Inferior parietal cortex (tissue), 1 donor: ENCODE measurements around the gene ZMYND15.

Experiments
- DNase-seq: peaks from one replicate; pipeline ENCODE4 v3.0.0-alpha.2; 2016; ENCODE audit errors: extremely low spot score

The ZMYND15 gene

DNA sequence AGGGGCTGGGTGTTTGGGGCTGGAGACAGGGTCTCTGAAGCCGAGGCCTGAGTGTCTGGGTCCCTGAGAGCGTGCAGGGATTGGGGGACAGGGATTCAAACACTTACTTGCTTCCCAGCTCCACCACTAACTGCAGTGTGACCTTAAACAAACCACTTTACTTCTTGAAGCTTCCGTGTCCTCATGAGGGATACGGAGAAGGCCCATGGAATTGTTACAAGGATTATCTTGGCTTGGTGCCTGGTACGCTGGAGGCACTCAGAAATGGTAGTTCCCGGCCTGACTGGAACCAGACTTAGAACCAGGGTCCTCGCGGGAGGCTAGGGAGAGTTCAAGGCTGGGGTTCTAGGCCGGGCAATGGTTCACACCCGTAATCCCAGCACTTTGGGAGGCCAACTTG is 3.0 kb downstream of the ZMYND15 start:
- DNase-seq: no peak

DNA sequence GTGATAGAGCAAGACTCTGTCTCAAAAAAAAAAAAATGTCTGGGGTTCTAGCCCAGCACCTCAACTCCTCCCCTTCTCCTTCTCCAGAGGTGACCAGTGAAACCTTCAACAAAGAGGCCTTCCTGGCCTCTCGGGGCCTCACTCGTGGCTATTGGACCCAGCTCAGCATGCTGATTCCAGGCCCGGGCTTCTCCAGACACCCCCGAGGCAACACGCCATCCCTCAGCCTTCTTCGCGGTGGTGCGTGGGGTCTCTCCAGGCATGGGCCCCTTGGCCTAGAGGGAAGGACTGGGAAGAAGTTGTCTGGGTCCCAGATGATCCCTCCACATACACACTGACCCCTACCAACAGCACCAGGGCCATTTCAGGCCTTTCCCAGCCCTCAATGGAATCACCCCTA is 3.6 kb downstream of the ZMYND15 start:
- no peak for DNase-seq

DNA sequence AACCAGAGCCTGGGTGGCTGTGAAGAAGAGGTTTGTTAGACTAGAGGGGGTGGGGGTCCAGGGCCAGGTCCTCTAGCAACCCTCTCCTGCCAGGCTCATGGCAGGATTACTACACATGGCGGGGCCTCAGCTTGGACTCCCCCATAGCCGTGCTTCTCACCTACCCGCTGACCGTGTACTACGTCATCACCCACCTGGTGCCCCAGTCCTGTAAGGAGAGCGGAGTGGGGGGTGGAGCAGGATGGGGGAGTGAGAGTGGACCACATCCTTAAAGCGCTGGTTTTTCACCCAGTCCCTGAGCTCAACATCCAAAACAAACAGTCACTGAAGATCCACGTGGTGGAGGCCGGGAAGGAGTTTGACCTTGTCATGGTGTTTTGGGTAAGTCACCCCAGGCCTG is 4.3 kb downstream of the ZMYND15 start:
- no peak for DNase-seq

DNA sequence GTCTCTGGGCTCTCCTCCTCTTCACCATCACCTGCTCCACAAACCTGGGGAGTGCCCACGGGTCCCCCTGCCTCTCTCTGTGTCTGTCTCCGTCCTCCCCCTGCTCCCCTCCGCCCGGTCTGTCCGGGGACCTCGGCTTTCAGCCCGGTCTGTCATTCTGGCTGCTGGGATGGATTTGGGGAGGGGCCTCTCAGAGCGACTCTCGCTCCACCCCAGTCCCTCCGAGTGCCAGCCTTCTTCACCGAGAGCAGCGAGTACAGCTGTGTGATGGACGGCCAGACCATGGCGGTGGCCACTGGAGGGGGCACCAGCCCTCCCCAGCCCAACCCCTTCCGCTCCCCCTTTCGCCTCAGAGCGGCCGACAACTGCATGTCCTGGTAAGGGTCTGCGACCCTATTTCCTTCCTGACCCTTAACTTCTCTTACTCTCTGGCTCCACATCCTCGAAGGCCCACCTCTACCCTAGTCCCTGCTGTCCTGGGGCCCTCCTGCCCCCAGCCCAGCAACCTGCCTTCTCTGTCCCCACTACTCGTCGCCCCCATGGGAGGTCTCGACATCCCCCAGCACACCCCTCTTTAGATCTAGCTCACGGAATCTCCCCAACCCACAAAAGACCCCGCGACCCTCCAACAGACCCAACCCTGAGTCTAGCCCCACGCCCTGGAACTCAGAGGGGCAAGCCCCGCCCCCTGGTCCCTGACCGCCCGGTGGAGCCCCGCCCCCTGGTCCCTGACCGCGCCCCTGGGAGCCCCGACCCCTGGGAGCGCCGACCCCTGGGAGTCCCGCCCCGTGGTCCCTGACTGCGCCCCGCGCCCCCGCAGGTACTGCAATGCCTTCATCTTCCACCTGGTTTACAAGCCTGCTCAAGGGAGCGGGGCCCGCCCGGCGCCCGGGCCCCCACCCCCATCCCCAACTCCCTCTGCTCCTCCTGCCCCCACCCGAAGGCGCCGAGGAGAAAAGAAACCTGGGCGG is 5.7 kb downstream of the ZMYND15 start:
- DNase-seq: no peak

DNA sequence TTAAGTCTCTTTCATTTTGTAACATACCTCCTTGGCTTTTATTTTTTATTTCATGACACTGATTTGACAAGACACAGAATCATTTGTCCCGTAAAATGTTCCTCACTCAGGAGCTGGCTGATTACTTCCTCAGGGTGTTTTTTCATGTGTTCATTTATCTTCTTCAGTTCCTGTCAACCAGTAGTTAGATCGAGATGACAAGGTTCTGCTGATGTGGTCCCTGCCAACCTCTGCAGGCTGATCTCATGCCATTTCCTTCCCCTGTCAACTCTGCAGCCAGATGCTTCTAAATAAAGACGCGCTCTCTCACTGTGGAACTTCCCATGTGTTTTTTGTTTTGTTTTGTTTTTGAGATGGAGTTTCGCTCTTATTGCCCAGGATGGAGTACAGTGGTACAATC is 8.2 kb downstream of the ZMYND15 start:
- no peak for DNase-seq

DNA sequence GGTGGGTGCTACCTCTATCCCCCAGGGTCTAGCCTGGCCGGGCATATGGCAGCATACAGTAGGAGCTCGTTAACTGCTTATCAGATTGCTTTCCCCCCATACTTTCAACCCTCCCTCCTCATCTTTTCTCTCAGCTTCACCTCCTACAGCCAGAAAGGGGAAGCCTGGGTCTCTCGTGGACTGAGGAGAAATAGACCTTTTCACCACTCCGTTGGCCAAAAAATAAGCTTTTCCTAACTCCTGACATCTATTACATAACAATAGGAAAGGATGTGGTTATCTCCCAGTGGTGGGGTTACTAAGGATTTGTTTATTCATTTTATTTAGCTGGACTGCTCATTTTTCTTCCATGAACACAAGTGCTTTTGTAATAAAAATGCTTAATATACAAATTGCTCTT is 9.1 kb downstream of the ZMYND15 start:
- DNase-seq: no peak

DNA sequence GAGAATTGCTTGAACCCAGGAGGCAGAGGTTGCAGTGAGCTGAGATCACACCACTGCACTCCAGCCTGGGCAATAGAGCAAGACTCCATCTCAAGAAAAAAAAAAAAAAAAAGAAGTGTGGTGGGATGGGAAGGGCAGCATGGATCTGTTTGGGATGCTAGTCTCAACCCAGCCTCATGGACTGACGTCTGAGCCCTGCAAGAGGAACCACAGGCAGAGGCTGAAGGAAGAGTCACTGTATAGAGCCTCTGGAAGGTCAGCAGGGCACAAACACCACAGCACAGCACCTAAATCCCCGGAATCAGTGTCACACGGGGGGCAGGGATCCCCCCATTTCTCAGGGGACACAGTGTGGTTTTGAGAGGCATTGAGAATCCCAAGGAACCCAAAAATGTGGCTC is 11.0 kb downstream of the ZMYND15 start:
- DNase-seq: no peak

DNA sequence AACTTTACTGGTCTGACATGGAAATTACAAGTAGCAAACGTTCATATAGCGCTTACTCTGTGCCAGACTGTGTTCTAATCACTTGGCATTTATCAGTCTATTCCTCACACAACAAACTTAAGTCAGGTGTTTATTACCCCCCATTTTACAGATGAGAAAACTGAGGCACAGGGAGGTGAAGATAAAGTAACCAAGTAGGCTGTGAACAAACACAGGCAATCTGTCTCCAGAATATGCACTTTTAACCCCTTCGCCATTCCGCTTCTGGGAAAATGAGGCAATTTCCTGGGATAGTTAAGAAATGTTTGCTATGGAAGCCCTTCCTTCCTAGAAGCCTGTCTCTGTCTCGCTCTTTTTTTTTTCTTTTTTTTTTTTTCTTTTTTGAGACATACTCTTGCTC is 12.3 kb downstream of the ZMYND15 start:
- DNase-seq: no peak

DNA sequence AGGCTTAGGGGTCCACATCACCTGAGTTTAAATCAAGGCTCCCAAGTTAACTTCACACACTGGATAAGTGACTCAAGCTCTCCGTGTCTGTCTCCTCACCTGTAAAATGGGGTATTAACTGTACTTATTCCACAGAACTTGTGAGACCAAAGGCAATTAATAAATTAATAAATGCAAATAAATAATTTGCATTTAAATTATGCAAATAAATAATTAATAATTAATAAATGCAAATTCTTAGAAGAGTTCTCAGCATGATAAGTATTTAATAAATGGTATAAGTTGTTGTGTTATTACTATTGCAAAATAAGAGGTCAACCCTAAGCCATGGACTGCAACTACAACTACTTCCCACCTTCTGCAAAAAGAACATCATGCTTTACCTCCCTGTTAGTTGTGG is 13.8 kb downstream of the ZMYND15 start:
- no peak for DNase-seq

DNA sequence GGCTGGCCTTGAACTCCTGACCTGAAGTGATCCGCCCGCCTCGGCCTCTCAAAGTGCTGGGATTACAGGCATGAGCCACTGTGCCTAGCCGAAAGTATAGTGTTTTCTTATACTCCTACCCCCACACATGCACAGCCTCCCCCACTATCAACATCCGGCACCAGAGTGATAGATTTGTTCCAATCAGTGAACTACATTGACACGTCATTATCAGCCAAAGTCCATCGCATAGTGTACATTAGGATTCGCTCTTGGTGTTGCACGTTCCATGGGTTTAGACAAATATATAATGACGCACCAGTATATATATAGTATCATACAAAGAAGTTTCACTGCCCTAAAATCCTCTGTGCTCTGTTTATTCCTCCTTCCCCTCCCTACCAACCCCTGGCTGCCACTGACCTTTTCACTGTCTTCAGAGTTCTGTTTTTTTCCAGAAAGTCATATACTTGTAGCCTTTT is 20.2 kb downstream of the ZMYND15 start:
- DNase-seq: no peak

DNA sequence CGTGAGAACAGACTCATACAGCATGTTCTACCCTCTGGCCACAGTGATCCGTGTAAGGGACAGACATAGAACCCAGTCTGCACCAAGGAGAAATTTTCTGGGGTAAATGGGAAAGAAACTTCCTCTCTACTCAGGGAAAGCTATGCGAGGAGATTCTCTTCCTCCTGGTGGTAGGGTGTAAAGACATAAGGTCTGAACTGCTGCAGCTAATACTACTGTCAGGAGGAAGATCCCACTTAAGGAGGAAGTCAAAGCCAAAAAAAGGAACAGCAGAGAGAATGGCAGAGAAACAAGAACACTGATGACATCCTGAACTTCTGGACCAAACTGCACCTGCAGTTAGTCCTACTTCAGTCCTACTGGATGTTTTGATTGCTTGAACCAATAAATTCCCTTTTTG is 25.0 kb downstream of the ZMYND15 start:
- DNase-seq: no peak

DNA sequence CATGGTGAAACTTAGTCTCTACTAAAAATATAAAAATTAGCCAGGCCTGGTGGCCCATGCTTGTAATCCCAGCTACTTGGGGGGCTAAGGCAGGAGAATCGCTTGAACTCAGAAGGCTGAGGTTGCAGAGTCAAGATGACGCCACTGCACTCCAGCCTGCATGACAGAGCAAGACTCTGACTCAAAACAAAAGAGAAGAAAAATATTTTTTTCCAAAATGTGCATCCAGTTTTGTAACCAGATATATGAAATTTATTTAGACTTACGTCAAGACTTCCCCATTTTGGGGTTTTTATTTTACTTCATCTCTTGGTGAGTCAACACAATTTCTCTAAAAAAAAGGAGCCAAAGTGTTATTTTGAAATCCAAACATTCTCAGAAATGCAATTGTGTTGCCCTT is 26.6 kb downstream of the ZMYND15 start:
- no peak for DNase-seq

DNA sequence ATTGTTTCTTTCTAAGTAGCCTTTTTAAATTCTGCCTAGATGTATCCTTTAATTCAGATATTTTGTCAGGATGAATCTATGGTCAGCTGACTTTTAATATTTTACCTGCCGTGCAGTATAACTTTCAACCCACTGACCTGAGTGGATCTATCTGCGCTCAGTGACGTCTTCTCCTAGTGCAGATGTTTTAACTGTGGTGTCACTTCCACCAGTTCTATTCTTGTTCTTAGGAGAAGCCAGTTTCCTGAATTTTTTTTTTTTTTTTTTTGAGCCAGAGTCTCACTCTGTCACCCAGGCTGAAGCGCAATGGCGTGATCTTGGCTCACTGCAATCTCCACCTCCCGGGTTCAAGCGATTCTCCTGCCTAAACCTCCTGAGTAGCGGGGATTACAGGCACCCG is 27.1 kb downstream of the ZMYND15 start:
- no peak for DNase-seq

DNA sequence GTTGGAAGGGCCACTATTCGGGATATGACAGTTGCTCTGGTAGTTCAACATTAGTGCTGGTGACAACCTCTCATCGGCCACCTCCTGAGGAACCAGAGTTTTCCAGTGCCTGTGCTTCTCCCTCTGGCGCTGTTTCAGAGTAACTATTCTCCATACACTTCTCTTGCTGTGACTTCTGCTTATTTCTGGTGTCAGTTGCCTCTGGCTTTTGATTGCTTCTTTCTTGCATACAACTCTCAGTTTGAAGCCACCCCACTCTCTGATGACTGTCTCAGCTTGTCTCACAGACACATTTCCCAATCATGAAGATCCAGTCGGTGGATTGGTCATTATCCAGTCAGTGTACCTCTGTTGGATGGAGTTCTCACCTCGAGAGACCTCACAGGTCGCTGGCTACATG is 28.7 kb downstream of the ZMYND15 start:
- DNase-seq: no peak

DNA sequence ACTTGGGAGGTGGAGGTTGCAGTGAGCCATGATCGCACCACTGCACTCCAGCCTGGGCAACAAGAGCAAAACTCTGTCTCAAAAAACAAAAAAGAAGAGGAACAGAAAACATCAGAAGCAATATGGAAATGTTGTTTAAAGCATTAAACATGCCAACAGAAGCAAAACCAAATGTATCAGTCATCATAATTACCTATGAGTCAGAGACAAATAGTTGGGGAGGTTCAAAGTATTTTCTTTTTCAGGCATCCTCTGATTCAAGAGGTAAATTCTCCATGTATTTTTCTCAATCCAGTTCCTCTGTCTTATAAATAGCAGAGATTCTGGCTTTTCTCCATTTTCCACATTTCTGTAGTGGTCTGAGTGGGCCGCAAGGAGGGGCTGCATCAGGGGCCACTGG is 30.0 kb downstream of the ZMYND15 start:
- no peak for DNase-seq

DNA sequence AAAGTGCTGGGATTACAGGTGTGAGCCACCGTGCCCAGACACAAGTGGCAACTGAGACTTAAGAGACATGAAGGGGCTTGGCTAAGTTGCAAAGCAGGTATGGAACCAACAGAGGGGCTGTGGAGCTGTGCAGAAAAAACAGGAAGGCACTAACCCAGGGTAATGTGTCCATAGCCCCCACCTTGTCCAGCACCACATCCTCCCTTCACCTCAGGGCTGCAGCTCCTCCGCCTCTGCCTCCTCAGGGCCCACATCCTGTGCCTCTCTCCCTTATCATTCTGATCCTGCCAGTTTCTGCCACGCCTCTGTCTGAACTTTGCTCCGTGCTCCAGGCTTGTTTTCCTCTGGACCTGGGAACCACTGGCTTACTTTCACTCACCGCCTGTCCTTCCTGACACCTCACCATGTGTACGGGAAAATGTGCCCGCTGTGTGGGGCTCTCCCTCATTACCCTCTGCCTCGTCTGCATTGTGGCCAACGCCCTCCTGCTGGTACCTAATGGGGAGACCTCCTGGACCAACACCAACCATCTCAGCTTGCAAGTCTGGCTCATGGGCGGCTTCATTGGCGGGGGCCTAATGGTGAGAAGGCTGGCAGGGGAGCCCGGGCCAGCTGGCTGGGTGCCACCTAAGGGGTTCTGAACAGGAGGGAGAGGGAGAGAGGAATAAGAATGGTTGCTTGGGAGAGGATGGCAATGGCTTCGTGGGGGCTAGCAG is 32.0 kb downstream of the ZMYND15 start, which contains the start of gene TM4SF5:
Gene TM4SF5, plus strand, starts transcription at position 368 of the 716 bp plus-strand sequence. Its CDS starts 37 bp downstream, at position 405.
- DNase-seq: no peak

DNA sequence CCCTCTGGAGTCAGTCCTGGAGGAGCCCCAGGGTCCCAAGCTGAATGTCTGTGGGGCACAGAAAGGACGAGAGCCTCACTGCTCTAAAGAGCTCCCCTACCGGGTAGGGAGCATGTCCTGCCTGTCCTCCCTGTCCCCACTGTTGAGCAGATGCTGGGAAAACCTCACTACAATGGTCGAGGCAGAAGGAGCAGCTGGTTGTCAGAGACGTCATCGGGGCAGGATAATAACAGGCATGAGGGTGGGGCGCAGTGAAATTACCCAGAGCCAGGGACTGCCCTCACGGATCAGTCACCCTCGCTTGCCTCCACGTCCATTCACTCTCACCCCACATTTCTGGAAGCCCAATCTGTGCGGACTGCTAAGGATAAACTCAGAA is 32.6 kb downstream of the ZMYND15 start:
- DNase-seq: no peak

DNA sequence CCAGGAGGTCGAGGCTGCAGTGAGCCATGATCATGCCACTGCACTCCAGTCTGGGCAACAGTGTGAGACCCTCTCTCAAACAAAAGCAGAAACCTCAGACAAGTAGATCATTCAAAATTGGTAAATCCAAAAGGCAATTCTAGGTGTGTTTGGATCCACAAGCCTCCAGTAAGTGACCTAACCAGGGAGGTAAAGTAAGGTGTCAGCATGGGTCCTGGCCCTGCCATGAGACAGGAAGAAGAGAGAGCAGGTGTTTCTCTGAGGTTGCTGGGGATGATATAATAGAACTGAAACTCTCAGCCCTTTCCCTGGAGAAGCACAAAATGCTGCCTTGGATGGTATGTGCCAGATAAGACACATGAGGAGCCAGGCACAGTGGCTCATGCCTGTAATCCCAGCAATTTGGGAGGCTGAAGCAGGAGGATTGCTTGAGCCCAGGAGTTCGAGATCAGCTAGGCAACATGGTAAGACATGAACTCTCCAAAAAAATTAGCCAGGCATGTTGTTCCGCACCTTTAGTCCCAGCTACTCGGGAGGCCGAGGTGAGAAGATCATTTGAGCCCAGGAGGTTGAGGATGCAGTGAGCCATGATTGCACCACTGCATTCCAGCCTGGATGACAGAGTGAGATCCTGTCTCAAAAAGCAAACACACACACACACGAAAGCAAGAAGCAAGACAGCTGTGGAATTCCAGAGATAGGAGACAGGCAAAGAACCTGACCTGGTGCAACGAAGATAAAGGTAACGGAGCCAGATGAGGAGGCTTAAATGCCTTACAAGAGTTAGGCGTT is 38.5 kb downstream of the ZMYND15 start:
- no peak for DNase-seq

DNA sequence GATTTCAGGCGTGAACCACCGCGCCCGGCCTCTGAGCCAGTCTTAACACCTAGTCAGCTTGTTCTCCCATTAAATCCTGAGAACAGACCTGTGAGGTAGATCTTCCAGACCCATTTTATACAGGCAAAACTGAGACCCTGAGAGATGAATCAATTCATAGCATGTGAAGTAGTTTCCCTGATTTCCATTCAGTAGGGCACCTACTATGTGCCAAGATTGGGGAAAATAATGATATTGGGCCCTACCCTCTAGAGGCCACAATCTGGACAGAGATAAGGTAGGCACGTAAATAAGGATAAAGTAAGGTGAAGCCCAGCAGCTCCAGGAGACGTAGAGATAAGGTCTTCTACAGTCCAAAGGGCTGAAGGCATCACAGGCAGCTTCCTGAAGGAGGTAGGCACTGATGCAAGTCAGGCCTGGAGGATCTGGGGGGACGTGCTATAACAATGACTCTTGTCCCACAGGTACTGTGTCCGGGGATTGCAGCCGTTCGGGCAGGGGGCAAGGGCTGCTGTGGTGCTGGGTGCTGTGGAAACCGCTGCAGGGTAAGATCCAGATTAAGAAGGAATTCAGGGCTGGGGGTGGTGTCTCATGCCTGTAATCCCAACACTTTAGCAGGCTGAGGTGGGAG is 40.8 kb downstream of the ZMYND15 start:
- no peak for DNase-seq

DNA sequence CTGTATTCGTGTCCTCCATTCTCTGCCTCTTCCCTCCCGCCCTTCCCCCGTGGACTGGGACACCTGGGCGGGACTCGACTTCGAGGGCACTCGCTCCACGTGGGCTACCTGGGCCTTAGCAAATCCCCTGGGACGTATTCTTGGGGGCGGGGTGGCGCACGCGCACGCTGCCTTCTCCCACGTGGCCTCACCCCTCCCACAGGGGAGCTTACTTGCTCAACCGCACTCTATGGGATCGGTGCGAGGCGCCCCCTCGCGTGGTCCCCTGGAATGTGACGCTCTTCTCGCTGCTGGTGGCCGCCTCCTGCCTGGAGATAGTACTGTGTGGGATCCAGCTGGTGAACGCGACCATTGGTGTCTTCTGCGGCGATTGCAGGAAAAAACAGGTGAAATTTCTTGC is 43.0 kb downstream of the ZMYND15 start:
- no peak for DNase-seq

DNA sequence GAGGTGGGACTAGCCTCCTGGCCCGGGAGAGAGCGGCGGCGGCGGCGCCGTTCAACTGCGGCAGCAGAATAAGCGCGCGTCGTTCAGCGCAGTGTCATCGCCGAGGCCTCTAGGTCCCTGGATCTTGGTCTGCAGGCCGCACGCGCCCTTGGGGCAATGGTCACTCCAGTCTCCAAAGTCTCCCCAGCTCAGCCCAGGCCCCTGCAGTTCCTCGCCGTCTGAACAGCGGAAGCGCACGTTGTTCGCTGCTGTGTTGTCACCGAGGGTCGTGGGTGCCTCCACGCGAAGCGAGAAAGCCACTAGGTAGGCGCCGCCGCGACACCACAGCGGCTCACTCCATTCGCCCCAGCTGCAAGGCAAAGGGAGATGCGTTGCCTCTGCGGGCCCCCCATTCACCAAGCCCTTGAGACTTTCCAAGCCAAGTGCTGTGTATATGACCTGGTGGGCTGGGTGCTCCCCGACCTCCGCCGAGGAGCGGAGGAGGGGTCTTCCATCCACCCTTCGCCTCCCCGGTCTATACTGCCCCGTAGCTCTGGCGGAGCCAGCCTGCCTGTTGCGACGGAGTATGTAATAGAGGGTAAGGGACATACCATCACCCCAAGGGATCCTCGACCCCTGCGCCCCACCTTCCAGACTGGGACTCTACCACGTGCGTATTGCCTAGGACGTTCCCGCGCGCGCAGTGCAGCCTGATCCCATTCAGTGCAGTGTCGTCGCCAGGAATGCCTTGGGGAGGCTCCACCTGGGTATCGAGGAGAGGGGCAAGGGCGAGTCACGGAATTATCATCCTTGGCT is 45.9 kb downstream of the ZMYND15 start:
- DNase-seq: no peak
